ENCODE data around the gene ULK4. TPM values are rescaled to one million over a fixed set of nuclear protein-coding genes. Genes with fewer than 3 reads are reported as not detected.

Gene ULK4
- polyA plus RNA-seq, 1 of the 3 experiments (the other 2 are of a cell fraction): 6.2 TPM

- Histone ChIP-seq H3K9me2 (no peaks in the 10 kb centered on the region), H3K9ac (no peak overlapping the region), H4K20me1 (ENCODE audit: insufficient read depth) (no peaks in the 10 kb centered on the region), H2AFZ (ENCODE audit: low read depth) (no peak overlapping the region), H3K27ac (ENCODE audit: low read depth in 2 of 2, low read length in 1 of 2) (no peak overlapping the region), H3K4me3 (ENCODE audit: low read depth in 2 of 2, low read length in 1 of 2) (no peak overlapping the region), H3K27me3 (ENCODE audit: insufficient read depth) (no peaks in the 10 kb centered on the region), H3K36me3 (replicated peaks in 1 of 2; ENCODE audit: control insufficient read depth in 1 of 2, insufficient read depth in 2 of 2, low read length in 1 of 2) (no peaks in the 10 kb centered on the region), H3K4me2 (no peak overlapping the region), H3K4me1 (ENCODE audit: control insufficient read depth in 1 of 2, insufficient read depth in 2 of 2, low read depth in 1 of 2, low read length in 1 of 2) (no peaks in the 10 kb centered on the region; a peak in 1 of 4 replicates), H3K79me2 (ENCODE audit: insufficient read depth) (no peaks in the 10 kb centered on the region), H3F3A (replicated peaks; ENCODE audit: insufficient read depth) (peaks cover 11% of the 10 kb centered on the region), H3K9me3 (no peaks in the 10 kb centered on the region)
- DNase-seq: no peak
- WGBS (ENCODE audit: low lambda C conversion rate): 71% methylated on average over 3 of the region's 3 CpGs
- CTCF ChIA-PET: interaction anchor here (0.7 kb wide), 1 partner anchor 92 kb away, joined by 3 read pairs; no protein-coding TSS in a partner anchor
- POLR2A ChIA-PET: no interaction called here
- no peak for TF ChIP-seq FOSL2 (IDR thresholded peaks at IDR 0.05; ENCODE audit: borderline replicate concordance, low read depth)
These were observed 45.9 kb upstream of the ULK4 start for GRCh38 chr3:42007785-42008184.

GRCh38 chr3:42005401-42005800, 43.5 kb upstream of the ULK4 start:
- WGBS (ENCODE audit: low lambda C conversion rate): 60% methylated on average over 4 of the region's 4 CpGs
- TF ChIP-seq YY1 (IDR thresholded peaks at IDR 0.05; ENCODE audit: low read depth) (no peak), RXRA (IDR thresholded peaks at IDR 0.05; ENCODE audit: borderline replicate concordance, low read depth) (no peak), GABPA (IDR thresholded peaks at IDR 0.05; ENCODE audit: low read depth) (no peak), USF2 (IDR thresholded peaks at IDR 0.05; ENCODE audit: borderline replicate concordance, low read depth, low read length) (no peak), ELF1 (IDR thresholded peaks at IDR 0.05) (no peak), FOXM1 (IDR thresholded peaks at IDR 0.05; ENCODE audit: low read depth) (no peak), IRF3 (IDR thresholded peaks at IDR 0.05; ENCODE audit: low read depth, low read length) (no peak), TCF12 (IDR thresholded peaks at IDR 0.05) (no peak), MXI1 (IDR thresholded peaks at IDR 0.05; ENCODE audit: low read depth, low read length) (no peak), NRF1 (IDR thresholded peaks at IDR 0.05; ENCODE audit: low read depth, low read length) (no peak), SIN3A (IDR thresholded peaks at IDR 0.05; ENCODE audit: borderline replicate concordance, low read depth, low read length) (no peak), EZH2phosphoT487 (IDR thresholded peaks at IDR 0.05; ENCODE audit: borderline replicate concordance, low read depth) (no peak), FOXJ3 (CRISPR knock-in tag; IDR thresholded peaks at IDR 0.05) (no peak), TAF1 (IDR thresholded peaks at IDR 0.05; ENCODE audit: borderline replicate concordance, low read depth, low read length) (no peak), EP300 (IDR thresholded peaks at IDR 0.05; ENCODE audit: borderline replicate concordance in 1 of 2, low read depth in 1 of 2, low read length in 1 of 2) (no peak), MAX (IDR thresholded peaks at IDR 0.05; ENCODE audit: low read depth) (no peak), CTCF (IDR thresholded peaks at IDR 0.05) (no peak), FOSL2 (IDR thresholded peaks at IDR 0.05; ENCODE audit: borderline replicate concordance, low read depth) (no peak)
- Histone ChIP-seq H3K79me2 (ENCODE audit: insufficient read depth) (no peaks in the 10 kb centered on the region), H2AFZ (ENCODE audit: low read depth) (no peak overlapping the region), H3K27me3 (ENCODE audit: insufficient read depth) (no peaks in the 10 kb centered on the region), H3F3A (replicated peaks; ENCODE audit: insufficient read depth) (no peaks in the 10 kb centered on the region), H3K36me3 (replicated peaks in 1 of 2; ENCODE audit: control insufficient read depth in 1 of 2, insufficient read depth in 2 of 2, low read length in 1 of 2) (no peaks in the 10 kb centered on the region), H3K4me1 (ENCODE audit: control insufficient read depth in 1 of 2, insufficient read depth in 2 of 2, low read depth in 1 of 2, low read length in 1 of 2) (no peaks in the 10 kb centered on the region; a peak in 1 of 4 replicates), H3K9me2 (no peaks in the 10 kb centered on the region), H3K27ac (ENCODE audit: low read depth in 2 of 2, low read length in 1 of 2) (no peak overlapping the region), H3K9me3 (no peaks in the 10 kb centered on the region), H4K20me1 (ENCODE audit: insufficient read depth) (no peaks in the 10 kb centered on the region), H3K4me2 (no peak overlapping the region), H3K4me3 (ENCODE audit: low read depth in 2 of 2, low read length in 1 of 2) (no peak overlapping the region), H3K9ac (no peak overlapping the region)
- DNase-seq: no peak
- ChIA-PET POLR2A (no interaction called here), CTCF (interaction anchor here (0.7 kb wide), 1 partner anchor 33 kb away, joined by 3 read pairs; no protein-coding TSS in a partner anchor)
